Chondrocyte (in vitro differentiated cells): ENCODE measurements around the gene HOXA6. TPM values are rescaled to one million over a fixed set of nuclear protein-coding genes. Genes with fewer than 3 reads are reported as not detected.

Experiments
- DNase-seq: peaks from one replicate; pipeline ENCODE4 v3.0.0; 2021; ENCODE audit warnings: mixed read lengths, low spot score
- H3K27ac Mint-ChIP-seq: one replicate; pipeline ENCODE4 v1.8.0; 2021; ENCODE audit warnings: mild to moderate bottlenecking, moderate library complexity, mixed read lengths; ENCODE audit not compliant: unreplicated experiment
- H3K27me3 Mint-ChIP-seq: 2 replicates; pipeline ENCODE4 v1.8.0; 2021; ENCODE audit warnings: low read depth, mixed read lengths
- H3K36me3 Mint-ChIP-seq: 2 replicates; pipeline ENCODE4 v1.8.0; 2021; ENCODE audit warnings: low read depth, mixed read lengths
- H3K4me1 Mint-ChIP-seq: 2 replicates; pipeline ENCODE4 v1.8.0; 2021; ENCODE audit warnings: low read depth, mild to moderate bottlenecking, mixed read lengths
- H3K4me3 Mint-ChIP-seq: one replicate; pipeline ENCODE4 v1.8.0; 2021; ENCODE audit warnings: mild to moderate bottlenecking, moderate library complexity, mixed read lengths; ENCODE audit not compliant: unreplicated experiment
- H3K9me3 Mint-ChIP-seq: 2 replicates; pipeline ENCODE4 v1.8.0; 2021; ENCODE audit warnings: low read depth, mixed read lengths
- CTCF ChIP-seq: fragments of 200-600 bp; sonication (generic); IDR thresholded peaks from 2 replicates; pipeline ENCODE4 v1.5.0; 2021; ENCODE audit warnings: antibody characterized with exemption, mild to moderate bottlenecking, moderate library complexity
- total RNA-seq: library from RNA; stranded (reverse); gene quantifications from 3 replicates; pipeline ENCODE4 v1.2.1, GENCODE V29; 2021

Gene HOXA6
- total RNA-seq, 1 donor from 2014 or later = not detected

GRCh38 chr7:27157702-27158431, 10.3 kb upstream of the HOXA6 start:
- no peak overlapping the region for H3K4me3 Mint-ChIP-seq
- no peak overlapping the region for H3K27ac Mint-ChIP-seq

GRCh38 chr7:27156916-27157701, 9.5 kb upstream of the HOXA6 start:
- H3K4me1 Mint-ChIP-seq = peaks cover 14% of the 10 kb centered on the region
- H3K4me3 Mint-ChIP-seq = no peak overlapping the region
- peaks cover 7% of the 10 kb centered on the region for H3K36me3 Mint-ChIP-seq
- DNase-seq = no peak
- peaks cover 77% of the 10 kb centered on the region for H3K27me3 Mint-ChIP-seq
- peaks cover 4% of the 10 kb centered on the region for H3K9me3 Mint-ChIP-seq
- no peak for TF ChIP-seq CTCF
- no peak overlapping the region for H3K27ac Mint-ChIP-seq

More at GRCh38 chr7:27157702-27158431, 10.3 kb upstream of the HOXA6 start:
- no peak for DNase-seq
- H3K9me3 Mint-ChIP-seq = peaks cover 4% of the 10 kb centered on the region
- peaks cover 7% of the 10 kb centered on the region for H3K36me3 Mint-ChIP-seq
- no peak for TF ChIP-seq CTCF
- peaks cover 14% of the 10 kb centered on the region for H3K4me1 Mint-ChIP-seq
- H3K27me3 Mint-ChIP-seq = peaks cover 78% of the 10 kb centered on the region

- no peak within 1 kb of the TSS for H3K27ac Mint-ChIP-seq
- H3K4me1 Mint-ChIP-seq = peaks cover 16% of the 10 kb centered on the region
- H3K27me3 Mint-ChIP-seq = peaks cover 79% of the 10 kb centered on the region
- no peak for TF ChIP-seq CTCF
- H3K36me3 Mint-ChIP-seq = peaks cover 7% of the 10 kb centered on the region
- no peak within 1 kb of the TSS for H3K4me3 Mint-ChIP-seq
- H3K9me3 Mint-ChIP-seq = peaks cover 4% of the 10 kb centered on the region
- no peak for DNase-seq
These were observed 8.9 kb upstream of the HOXA6 start, which contains the start of gene HOXA7 for GRCh38 chr7:27156508-27156898. TSS of gene HOXA7 (minus strand) at chr7:27156675. CDS start at chr7:27156545, 130 bp downstream.

GRCh38 chr7:27155816-27156507, 8.4 kb upstream of the HOXA6 start:
- Mint-ChIP-seq H3K4me3 (no peak overlapping the region), H3K4me1 (peaks cover 19% of the 10 kb centered on the region), H3K27ac (no peak overlapping the region), H3K27me3 (peaks cover 81% of the 10 kb centered on the region), H3K36me3 (peaks cover 7% of the 10 kb centered on the region), H3K9me3 (peaks cover 4% of the 10 kb centered on the region)
- no peak for DNase-seq
- TF ChIP-seq CTCF = no peak
